Type B pancreatic cell (in vitro differentiated cells): ENCODE measurements around the gene FAM3A. TPM values are rescaled to one million over a fixed set of nuclear protein-coding genes. Genes with fewer than 3 reads are reported as not detected.
"Not testable (repeated sequence)": the region's sequence is repeated elsewhere in the genome, so short reads cannot be mapped to it uniquely, and the experiment has no call there.

ENCODE experiments used
- DNase-seq: peaks from one replicate; pipeline ENCODE4 v3.0.0; 2021; ENCODE audit warnings: mixed read lengths; ENCODE audit not compliant: unreplicated experiment; ENCODE audit errors: extremely low spot score
- H3K27ac Mint-ChIP-seq: 2 replicates; pipeline ENCODE4 v1.8.0; 2021; ENCODE audit warnings: mild to moderate bottlenecking, mixed read lengths
- H3K27me3 Mint-ChIP-seq: 2 replicates; pipeline ENCODE4 v1.8.0; 2021; ENCODE audit warnings: mixed read lengths
- H3K36me3 Mint-ChIP-seq: 2 replicates; pipeline ENCODE4 v1.8.0; 2021; ENCODE audit warnings: mixed read lengths
- H3K4me1 Mint-ChIP-seq: one replicate; pipeline ENCODE4 v1.8.0; 2021; ENCODE audit warnings: mixed read lengths; ENCODE audit not compliant: unreplicated experiment
- H3K4me3 Mint-ChIP-seq: 2 replicates; pipeline ENCODE4 v1.8.0; 2021; ENCODE audit warnings: mild to moderate bottlenecking, mixed read lengths
- H3K9me3 Mint-ChIP-seq: 2 replicates; pipeline ENCODE4 v1.8.0; 2021; ENCODE audit warnings: mixed read lengths
- long read RNA-seq: library from polyadenylated mRNA; unstranded; transcript quantifications from one replicate; pipeline ENCODE4 v2.0.0, GENCODE V29; 2020
- total RNA-seq: library from RNA; stranded (reverse); gene quantifications from 2 replicates; pipeline ENCODE4 v1.2.1, GENCODE V29; 2021; ENCODE audit warnings: low replicate concordance
- TF ChIP-seq, protein P1 (sequence below): fragments of 200-600 bp; sonication (generic); conservative IDR thresholded peaks from 2 replicates; pipeline ENCODE4 v1.5.0; 2021; ENCODE audit warnings: antibody characterized with exemption, mild to moderate bottlenecking

Gene FAM3A, protein sequence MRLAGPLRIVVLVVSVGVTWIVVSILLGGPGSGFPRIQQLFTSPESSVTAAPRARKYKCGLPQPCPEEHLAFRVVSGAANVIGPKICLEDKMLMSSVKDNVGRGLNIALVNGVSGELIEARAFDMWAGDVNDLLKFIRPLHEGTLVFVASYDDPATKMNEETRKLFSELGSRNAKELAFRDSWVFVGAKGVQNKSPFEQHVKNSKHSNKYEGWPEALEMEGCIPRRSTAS
- 34.1 and 35.9 TPM in 2 replicates for total RNA-seq
- long read RNA-seq, partial matches to known transcripts: 1 of 5 reads
- long read RNA-seq, other reads (novel, unspliced or antisense): 1 of 5 reads

DNA sequence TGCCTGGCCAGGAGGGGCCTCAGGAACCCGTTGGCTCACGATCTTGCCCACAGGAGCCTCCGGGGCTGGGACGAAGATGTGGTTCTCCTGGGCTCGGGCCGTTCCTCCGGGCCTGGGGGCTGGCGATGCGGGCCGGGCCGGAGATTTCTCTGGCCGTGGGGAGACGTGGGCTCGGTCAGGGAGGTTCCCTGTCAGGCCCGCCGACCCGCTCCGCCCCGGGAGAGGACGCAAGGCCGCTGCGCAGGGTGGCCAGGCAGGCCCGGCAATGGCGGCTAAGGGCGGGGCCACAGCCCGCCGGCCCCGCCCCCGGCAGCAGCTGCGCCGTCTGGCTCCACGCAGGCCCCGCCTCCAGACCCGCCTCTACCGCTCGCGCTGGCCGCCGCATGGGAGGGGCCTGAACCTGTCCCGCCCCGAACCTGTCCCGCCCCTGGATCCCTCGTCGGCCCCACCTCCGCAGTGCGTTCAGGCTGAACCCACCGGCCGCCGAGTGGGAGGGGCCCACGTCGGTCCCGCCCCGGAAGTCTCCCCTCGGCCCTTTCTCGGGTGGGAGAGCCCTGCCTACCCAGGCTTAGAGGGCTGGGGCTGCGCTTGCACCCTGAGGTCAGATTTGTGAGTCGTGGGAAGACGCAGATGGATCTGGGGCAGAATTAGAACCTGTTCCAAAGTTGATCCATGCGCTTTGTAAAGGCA lies at the start of gene FAM3A:
Gene FAM3A, minus strand, starts transcription at position 267 of the 690 bp plus-strand sequence. CDS start 460 bp downstream, outside the sequence.
- DNase-seq: peak; percentile 91
- Mint-ChIP-seq H3K9me3 (peaks cover 6% of the 10 kb centered on the region), H3K27me3 (no peaks in the 10 kb centered on the region)

DNA sequence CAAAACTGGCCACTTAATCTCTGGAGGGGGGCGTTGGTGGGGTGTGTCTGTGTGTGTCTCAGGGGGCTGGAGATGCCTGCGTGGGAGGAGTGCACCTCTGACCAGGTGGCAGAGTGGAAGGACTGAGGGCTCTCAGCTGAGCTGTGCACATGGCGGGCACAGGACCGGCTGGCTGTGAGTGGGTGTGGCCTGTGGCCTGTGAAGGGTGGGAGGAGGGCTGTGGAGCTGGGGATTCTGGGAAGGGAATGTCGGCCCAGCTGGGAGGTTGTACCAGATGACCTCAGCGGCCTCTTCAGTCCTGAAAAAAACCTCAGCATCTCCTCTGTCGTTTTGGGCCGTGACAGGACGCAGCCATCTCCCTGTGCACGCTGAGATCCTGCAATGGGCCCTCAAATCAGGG lies 46.3 kb upstream of the FAM3A start:
- H3K9me3 Mint-ChIP-seq, H3K27ac Mint-ChIP-seq, H3K4me3 Mint-ChIP-seq, H3K4me1 Mint-ChIP-seq, DNase-seq, H3K36me3 Mint-ChIP-seq, H3K27me3 Mint-ChIP-seq: not testable (repeated sequence)

More for the DNA sequence above, at the start of gene FAM3A:
- peaks cover 11% of the 10 kb centered on the region for H3K4me1 Mint-ChIP-seq
- peaks cover 5% of the 10 kb centered on the region for H3K36me3 Mint-ChIP-seq
- TF ChIP-seq, protein P1, sequence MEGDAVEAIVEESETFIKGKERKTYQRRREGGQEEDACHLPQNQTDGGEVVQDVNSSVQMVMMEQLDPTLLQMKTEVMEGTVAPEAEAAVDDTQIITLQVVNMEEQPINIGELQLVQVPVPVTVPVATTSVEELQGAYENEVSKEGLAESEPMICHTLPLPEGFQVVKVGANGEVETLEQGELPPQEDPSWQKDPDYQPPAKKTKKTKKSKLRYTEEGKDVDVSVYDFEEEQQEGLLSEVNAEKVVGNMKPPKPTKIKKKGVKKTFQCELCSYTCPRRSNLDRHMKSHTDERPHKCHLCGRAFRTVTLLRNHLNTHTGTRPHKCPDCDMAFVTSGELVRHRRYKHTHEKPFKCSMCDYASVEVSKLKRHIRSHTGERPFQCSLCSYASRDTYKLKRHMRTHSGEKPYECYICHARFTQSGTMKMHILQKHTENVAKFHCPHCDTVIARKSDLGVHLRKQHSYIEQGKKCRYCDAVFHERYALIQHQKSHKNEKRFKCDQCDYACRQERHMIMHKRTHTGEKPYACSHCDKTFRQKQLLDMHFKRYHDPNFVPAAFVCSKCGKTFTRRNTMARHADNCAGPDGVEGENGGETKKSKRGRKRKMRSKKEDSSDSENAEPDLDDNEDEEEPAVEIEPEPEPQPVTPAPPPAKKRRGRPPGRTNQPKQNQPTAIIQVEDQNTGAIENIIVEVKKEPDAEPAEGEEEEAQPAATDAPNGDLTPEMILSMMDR: no peak
- peak within 1 kb of the TSS; percentile 96 for H3K27ac Mint-ChIP-seq
- peak within 1 kb of the TSS; percentile 88 for H3K4me3 Mint-ChIP-seq

DNA sequence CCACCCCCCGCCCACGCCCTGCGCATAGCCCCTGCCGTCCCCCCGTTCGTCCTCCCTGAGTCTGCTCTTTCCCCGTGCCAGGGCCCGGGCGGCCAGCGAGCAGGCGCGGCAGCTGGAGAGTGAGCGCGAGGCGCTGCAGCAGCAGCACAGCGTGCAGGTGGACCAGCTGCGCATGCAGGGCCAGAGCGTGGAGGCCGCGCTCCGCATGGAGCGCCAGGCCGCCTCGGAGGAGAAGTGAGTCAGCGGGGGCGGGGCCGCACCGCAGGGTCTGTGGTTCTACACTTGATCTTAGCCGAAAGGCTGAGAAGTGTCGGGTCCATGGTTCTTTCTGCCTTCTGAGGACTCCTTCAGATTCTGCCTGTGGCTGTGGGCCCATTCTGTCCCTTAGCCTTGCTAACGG lies 44.3 kb upstream of the FAM3A start:
- H3K4me1 Mint-ChIP-seq, H3K9me3 Mint-ChIP-seq, H3K27me3 Mint-ChIP-seq: not testable (repeated sequence)

DNA sequence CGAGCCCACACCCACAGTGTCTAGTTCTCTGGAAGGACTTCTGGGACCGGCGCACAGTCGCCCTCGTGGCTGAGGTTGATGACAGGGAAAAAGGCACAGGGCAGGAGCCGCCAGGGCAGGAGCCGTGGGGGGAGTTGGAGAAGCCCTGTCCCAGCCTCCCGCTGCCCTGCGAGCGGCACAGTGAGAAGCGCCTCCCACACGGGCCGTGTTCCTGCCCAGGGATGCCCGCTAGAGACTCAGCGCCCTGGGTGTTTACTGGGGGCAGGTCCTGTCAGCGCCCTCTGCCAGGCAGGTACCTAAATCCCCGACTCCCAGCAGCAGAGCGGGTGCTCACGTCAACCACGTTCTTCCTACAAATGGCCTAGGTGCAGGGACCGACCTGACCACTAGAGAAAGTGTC lies 42.9 kb upstream of the FAM3A start:
- H3K9me3 Mint-ChIP-seq, H3K27ac Mint-ChIP-seq, DNase-seq, H3K4me1 Mint-ChIP-seq, H3K36me3 Mint-ChIP-seq, H3K27me3 Mint-ChIP-seq, H3K4me3 Mint-ChIP-seq: not testable (repeated sequence)

More for the DNA sequence above, 44.3 kb upstream of the FAM3A start:
- not testable (repeated sequence) for H3K36me3 Mint-ChIP-seq, H3K4me3 Mint-ChIP-seq, DNase-seq, H3K27ac Mint-ChIP-seq

DNA sequence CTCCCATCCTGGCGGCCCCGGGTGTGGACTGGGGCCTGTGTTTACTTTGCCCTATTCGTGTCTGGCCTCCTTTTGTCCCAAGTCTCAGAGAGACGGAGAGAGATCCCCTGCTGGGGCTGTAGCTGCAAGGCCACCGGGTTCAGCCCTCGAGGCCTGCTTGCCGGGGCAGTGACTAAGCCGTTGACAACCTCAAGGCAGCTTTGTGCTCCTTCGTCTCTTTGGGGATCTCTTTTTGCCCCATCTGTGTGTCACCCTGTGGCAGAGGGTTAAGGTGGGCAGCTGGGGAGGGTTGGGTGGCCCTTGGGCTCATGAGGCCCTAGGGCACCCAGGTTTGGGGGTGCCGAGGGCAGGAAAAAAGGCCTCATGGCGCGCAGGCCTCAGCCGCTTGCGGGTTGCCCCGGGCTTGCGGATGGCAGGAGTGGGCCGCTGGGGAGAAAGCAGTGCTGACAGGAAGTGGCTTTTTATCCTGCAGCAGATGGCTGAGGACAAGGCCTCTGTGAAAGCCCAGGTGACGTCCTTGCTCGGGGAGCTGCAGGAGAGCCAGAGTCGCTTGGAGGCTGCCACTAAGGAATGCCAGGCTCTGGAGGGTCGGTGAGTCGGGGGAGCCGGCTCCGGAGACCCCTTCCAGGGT lies 42.1 kb upstream of the FAM3A start:
- H3K36me3 Mint-ChIP-seq, H3K27me3 Mint-ChIP-seq, DNase-seq, H3K4me3 Mint-ChIP-seq, H3K27ac Mint-ChIP-seq, H3K9me3 Mint-ChIP-seq, H3K4me1 Mint-ChIP-seq: not testable (repeated sequence)

DNA sequence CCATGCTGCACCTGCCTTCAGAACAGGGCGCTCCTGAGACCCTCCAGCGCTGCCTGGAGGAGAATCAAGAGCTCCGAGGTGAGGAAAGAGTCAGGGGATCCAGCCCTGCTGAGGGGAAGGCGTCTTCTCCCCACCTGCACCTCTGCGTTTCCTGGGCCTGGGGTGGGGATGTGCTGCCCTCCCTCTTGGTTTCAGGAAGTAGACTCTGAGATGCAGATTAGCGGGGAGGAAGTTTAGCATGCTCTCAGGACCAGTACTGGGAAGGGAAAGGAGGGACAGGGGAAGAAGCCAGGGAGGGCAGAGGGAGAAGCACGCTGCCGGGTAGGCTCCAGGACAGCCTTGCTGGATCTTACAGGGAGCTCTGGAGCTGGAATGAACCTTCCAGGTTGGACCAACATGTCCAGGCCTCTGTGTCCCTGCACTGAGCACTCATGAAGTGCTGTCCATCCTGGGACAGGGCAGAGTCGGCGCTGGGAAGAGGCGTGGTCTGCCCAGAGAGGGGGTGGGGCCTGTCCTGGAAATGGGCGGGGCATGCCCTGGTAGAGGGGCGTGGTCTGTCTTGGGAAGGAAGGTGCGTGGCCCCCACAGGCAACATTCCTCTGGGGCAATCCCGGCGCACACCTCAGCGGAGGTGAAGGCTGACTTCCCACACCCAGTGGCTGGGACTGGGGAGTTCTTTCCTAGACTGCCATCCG lies 36.2 kb upstream of the FAM3A start:
- not testable (repeated sequence) for H3K4me3 Mint-ChIP-seq, DNase-seq, H3K4me1 Mint-ChIP-seq, H3K27me3 Mint-ChIP-seq, H3K27ac Mint-ChIP-seq, H3K9me3 Mint-ChIP-seq
- peaks cover 15% of the 10 kb centered on the region for H3K36me3 Mint-ChIP-seq

DNA sequence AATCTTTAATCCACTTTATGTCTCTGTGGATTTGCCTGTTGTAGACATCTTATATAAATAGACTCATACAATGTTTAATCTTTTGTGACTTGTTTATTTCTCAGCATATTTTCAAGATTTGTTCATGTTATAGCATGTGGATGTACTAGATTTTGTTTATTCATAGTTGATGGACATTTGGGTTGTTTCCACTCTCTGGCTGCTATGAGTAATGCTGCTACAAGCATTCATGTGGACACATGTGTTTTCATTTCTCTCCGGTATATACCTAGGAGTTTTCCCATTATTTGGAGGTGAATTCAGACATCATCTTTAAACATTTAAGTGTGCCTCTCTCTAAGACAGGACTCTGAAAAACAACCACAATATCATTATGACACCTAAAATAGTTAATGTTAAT lies 33.7 kb upstream of the FAM3A start:
- DNase-seq: no peak
- no peaks in the 10 kb centered on the region for H3K9me3 Mint-ChIP-seq
- H3K4me1 Mint-ChIP-seq: peaks cover 9% of the 10 kb centered on the region
- peak overlapping the region; percentile 52 for H3K4me3 Mint-ChIP-seq
- H3K27me3 Mint-ChIP-seq: no peaks in the 10 kb centered on the region
- H3K27ac Mint-ChIP-seq: peak overlapping the region; percentile 42
- H3K36me3 Mint-ChIP-seq: peaks cover 15% of the 10 kb centered on the region
- TF ChIP-seq, protein P1: no peak

DNA sequence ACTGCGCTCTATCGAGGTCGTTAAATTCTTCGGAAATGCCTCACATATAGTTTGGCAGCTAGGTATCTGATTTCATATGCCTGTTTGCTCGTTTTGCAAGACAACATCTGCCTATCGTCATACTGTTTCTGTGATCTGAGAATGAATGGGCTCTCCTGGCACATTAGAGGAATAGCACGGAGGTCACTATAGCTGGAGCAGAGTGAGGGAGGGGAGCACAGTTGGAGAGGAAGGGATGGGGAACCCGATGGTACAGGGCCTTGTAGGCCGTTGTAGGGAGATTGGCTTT lies 31.9 kb upstream of the FAM3A start:
- H3K4me1 Mint-ChIP-seq: peaks cover 9% of the 10 kb centered on the region
- H3K9me3 Mint-ChIP-seq: no peaks in the 10 kb centered on the region
- peak overlapping the region; percentile 94 for H3K27ac Mint-ChIP-seq
- TF ChIP-seq, protein P1: no peak
- H3K4me3 Mint-ChIP-seq: peak overlapping the region; percentile 94
- H3K36me3 Mint-ChIP-seq: peaks cover 15% of the 10 kb centered on the region
- no peak for DNase-seq
- no peaks in the 10 kb centered on the region for H3K27me3 Mint-ChIP-seq
